SU-DHL-6 (cell line): Measurements from ENCODE around the gene DNMT3A.

Experiments used
- EZH2phosphoT487 ChIP-seq: fragments of 200-600 bp; sonication (generic), shearing (Covaris generic); conservative IDR thresholded peaks from 2 replicates; pipeline ENCODE4 v1.6.1; 2018; ENCODE audit warnings: mild to moderate bottlenecking, antibody characterized with exemption, low read length, moderate library complexity, mixed read lengths
- TF ChIP-seq, protein P1 (sequence below): fragments of 200-600 bp; sonication (generic); IDR thresholded peaks from one replicate; pipeline ENCODE4 v1.5.1; 2017; ENCODE audit warnings: antibody characterized with exemption, mild to moderate bottlenecking, low read length, moderate library complexity; ENCODE audit not compliant: insufficient read depth, poor library complexity, severe bottlenecking

DNA sequence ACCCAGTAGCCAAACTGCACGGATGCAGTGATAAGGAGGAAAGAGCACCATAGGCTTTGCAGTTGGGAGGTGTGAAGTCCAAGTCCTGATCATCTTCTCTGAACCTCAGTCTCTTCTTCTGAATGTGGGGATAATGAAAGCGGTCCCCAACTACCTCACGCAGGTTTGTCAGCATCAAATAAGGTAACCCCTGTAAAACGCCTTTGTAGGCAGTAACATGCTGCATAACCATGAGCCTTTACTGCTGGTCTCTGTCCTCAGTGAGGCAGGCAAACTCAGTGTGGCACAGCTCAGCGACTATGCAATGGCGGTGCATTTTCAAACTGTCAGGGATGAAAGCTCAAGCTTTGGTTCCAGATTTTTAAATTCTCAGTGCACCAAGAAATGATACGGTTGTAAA, 46.1 kb downstream of the DNMT3A start:
- TF ChIP-seq, protein P1, sequence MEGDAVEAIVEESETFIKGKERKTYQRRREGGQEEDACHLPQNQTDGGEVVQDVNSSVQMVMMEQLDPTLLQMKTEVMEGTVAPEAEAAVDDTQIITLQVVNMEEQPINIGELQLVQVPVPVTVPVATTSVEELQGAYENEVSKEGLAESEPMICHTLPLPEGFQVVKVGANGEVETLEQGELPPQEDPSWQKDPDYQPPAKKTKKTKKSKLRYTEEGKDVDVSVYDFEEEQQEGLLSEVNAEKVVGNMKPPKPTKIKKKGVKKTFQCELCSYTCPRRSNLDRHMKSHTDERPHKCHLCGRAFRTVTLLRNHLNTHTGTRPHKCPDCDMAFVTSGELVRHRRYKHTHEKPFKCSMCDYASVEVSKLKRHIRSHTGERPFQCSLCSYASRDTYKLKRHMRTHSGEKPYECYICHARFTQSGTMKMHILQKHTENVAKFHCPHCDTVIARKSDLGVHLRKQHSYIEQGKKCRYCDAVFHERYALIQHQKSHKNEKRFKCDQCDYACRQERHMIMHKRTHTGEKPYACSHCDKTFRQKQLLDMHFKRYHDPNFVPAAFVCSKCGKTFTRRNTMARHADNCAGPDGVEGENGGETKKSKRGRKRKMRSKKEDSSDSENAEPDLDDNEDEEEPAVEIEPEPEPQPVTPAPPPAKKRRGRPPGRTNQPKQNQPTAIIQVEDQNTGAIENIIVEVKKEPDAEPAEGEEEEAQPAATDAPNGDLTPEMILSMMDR: no peak
- no peak for TF ChIP-seq EZH2phosphoT487
